RKO (cell line): ENCODE measurements around the gene KCNN4.
A peak's percentile ranks its signal among the peaks of the same experiment; 100 is the strongest.
"Not testable (repeated sequence)": the region's sequence is repeated elsewhere in the genome, so short reads cannot be mapped to it uniquely, and the experiment has no call there.

ENCODE experiments used
- DNase-seq: peaks from one replicate; pipeline ENCODE4 v3.0.0-alpha.2; 2016; ENCODE audit warnings: low spot score

Gene KCNN4

DNA sequence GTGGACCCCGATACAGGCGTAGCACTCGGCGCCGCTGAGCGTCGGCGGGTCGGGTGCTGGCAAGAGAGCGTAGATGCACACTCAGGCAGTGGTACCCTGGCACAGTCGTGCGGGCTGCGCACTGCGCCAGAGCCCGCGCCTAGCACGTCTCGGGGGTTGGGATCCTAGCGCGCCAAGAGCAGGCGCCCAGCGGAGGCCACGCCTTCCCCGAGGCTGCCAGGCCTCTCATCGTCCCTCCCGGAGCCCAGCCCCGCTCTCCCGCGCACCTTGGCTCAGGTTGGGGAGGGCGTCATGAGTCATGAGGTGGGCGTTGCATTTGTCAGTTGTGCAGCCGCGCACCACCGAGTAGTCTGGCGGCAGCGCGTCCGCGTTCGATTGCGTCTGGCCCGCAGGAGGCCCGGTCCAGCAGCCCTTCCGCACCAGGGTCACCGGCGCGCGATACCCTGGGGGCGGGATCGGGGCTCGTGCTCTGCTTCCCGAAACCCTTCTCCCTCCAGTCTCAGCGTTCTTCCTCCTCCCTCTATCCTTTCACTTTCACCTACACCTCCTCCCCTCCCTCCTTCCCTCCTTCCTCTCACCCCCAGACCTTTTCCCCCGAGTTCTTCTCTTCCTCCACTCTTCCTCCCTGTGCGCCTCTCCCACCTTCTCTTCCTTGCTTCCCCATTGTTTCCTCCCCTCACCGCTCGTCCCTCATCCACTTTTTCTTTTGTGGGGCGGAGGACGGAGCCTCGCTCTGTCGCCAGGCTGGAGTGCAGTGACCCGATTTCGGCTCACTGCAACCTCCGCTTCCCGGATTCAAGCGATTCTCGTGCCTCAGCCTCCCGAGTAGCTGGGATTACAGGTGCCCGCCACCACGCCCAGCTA lies 18.0 kb upstream of the KCNN4 start:
- DNase-seq: peak; percentile 64

- no peak for DNase-seq
Measured at GRCh38 chr19:43798026-43798545, 17.3 kb upstream of the KCNN4 start.

DNA sequence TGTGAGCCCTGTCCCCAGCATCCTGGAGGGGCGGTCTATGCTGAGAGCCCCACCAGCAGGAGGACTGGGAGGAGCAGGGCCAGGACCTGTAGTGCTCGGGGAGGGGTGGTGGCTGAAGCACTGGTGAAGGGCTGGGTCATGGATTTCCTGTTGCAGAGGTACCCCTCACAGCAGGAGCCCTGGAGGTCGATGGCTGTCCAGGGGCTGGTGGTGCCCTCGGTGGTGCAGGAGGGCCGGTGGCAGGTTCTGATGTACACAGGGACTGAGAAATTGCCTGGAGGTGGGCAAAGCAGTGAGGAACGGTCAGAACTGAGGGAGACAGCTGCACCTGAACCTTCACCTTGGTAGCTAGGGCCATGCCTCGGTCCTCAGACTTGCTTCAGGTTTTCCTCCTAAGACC lies 16.8 kb upstream of the KCNN4 start:
- DNase-seq: no peak

- no peak for DNase-seq
Measured at GRCh38 chr19:43797118-43797517, 16.3 kb upstream of the KCNN4 start.

GRCh38 chr19:43790587-43790986 lies 9.8 kb upstream of the KCNN4 start:
- DNase-seq: no peak

DNA sequence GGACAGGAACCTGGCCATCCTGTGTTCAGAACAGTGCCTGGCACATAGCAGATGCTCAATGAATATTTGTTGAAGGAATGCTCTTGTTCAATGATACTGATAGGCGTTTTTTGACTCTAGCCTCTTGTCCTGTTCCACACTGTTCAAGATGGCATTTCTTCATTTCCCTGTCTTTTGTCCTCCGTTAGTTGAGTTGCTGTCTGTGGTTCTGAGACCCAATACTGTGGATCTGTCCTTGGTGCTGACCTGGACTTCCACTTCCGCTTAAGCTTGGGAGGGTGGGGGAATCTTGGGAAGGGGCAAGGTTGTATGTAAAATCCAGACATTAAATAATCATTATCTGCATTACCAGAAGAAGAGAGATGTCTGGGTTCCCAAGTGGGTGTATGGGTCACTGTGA lies 8.3 kb upstream of the KCNN4 start:
- DNase-seq: peak; percentile 55

- no peak for DNase-seq
Measured at GRCh38 chr19:43786665-43787064, 5.9 kb upstream of the KCNN4 start.

- peak; percentile 91 for DNase-seq
Measured at GRCh38 chr19:43784981-43785808, 4.4 kb upstream of the KCNN4 start.

DNA sequence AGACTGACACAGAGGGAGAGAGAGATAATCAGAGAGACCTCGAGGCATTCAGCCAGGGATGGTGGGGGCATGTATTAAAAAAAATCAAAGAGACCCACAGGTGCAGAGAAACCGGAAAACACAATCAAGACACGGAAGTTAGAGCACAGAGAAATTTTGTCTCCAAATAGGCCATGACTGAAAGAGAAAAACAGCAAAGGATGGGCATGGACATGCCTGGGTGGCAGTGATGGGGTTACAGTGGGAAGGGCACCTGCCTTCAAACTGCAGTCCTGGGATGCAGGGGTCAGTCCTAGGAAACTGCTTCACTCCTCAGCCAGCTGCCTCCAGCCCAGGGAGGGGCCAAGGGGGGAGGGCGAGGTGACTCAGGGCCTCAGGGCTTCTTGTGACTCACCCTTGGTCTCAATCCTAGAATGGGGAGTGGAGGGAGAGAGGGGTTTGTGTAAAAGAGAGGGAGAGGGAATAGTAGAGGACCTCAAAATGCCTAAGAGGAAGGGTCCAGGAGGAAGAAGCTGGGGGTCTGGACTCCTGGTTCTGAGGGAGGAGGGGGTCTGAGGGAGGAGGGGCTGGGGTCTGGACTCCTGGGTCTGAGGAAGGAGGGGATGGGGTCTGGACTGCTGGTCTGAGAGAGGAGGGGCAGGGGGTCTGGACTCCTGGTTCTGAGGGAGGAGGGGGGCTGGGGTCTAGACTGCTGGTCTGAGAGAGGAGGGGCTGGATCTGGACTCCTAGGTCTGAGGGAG lies 3.6 kb upstream of the KCNN4 start:
- peak; percentile 85 for DNase-seq

- no peak for DNase-seq
Measured at GRCh38 chr19:43783636-43784035, 2.9 kb upstream of the KCNN4 start.

DNA sequence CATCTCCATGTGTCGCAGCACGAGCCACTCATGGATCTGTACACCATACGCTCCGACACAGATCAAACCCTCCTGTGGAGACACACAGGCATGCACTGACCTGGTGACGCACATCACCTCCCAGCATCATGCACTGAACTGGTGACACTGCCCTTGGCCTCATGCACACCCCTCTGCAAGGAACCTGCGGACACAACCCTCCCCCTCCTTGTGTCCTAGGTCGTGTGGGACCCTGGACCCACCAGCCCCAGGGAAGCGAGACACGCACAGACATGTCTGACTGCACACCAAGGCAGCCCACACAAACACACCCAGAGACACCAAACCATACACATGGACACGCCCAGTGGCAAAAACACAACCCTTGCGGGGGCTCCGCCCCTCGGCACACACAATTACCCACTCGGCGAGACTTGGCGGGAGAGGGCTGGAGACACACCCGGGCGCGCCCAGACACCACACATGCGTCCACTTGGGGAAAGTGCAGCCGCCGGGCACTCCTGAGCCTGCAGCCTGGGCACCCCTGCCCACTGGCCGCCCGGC lies 2.0 kb upstream of the KCNN4 start:
- no peak for DNase-seq

DNA sequence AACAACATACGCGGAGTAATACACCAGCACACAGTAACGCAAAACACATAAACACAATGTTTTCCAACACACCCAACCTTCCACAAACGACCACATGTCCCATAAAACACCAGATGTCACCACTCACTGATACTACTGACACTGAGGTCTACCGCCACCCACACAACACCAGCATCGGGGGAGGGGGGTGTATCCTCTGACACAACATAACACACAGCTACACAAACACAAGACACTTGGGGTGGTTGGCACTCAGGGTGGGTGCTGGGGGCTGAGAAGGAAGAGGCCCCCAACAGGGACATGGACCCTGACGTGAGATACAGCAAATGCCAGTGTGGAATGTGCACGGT lies 1.5 kb upstream of the KCNN4 start:
- DNase-seq: no peak

DNA sequence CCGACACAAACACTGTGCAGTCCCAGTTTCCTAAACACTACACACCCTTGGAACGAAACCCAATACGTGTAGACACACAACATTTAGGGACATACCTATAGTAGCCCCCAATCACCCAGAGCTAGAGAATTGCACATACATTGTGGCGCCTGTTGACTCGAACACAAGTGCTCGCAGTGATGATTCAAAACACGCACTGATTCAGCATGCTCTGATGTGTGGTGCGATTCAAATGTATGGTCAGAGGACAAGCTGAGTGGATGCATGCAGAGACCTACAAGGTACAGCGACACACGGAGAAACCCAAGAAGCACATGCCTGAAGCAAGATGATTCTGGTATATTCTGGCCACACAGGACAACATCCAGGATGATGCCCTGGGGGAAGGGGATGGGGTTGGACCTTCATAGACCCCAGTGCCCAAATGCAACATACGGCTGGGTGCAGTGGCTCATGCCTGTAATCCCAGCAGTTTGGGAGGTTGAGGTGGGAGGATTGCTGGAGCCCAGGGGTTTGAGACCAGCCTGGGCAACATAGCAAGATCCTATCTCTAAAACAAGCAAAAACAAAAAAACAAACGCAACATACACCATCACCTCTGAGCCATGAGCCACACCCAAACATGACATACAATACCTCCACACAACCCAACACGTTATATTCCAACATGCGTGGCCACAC lies 997 bp upstream of the KCNN4 start:
- peak; percentile 58 for DNase-seq

DNA sequence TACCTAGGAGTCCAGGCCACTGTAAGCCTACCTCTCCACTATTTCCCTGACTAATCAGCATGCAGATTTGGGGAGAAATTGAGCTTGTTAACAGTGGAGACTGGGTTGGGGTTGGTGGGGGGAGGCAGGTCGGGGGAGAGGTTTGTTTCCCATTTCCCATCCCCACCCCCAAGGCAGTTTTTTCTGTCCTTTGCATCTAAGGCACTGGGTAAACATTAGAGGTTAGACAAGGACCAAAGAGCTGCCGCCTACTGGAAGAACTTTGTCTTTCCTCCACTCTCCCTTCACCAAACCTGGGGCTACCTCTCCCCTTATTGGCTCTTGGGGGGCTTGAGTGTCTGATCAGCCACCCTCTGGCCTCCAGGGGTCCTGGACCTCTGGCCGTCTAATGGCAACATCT lies 953 bp downstream of the KCNN4 start:
- DNase-seq: peak; percentile 51

DNA sequence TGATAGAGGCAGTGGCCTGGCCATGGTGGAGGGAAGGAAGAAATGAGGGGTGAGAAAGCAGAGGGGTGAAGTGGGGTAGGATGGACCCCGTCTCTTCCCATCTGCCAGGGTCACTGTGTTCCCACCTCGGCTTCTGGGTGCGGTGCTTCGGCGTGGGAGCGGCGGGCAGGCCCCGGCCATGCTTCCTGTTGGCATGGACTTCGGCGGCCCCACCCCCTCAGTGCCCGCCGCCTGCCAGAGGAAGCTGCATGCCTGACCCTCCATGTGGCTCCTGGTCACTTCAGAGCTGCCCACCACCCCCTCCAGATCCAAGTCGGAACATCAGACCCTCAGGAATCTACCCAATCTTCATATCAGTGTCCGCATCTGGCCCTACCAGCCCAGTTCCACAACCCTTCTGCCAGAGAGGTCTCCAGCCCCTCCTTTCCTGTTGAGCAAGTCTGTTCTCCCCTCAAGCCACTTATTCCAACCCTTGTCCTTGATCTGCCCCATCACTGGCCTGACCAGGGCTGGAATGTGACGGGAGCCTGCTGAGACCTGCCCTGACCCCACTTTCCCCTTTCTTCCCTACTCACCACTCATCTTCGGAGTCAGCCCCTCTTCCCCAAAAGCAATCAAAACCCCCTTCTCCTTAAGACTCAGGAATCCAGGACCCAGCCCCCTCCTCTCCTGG lies 1.5 kb downstream of the KCNN4 start:
- DNase-seq: no peak

- no peak for DNase-seq
Measured at GRCh38 chr19:43778651-43779050, 2.1 kb downstream of the KCNN4 start.

- no peak for DNase-seq
Measured at GRCh38 chr19:43777163-43777695, 3.5 kb downstream of the KCNN4 start.

- DNase-seq: no peak
Measured at GRCh38 chr19:43776286-43776685, 4.5 kb downstream of the KCNN4 start.

DNA sequence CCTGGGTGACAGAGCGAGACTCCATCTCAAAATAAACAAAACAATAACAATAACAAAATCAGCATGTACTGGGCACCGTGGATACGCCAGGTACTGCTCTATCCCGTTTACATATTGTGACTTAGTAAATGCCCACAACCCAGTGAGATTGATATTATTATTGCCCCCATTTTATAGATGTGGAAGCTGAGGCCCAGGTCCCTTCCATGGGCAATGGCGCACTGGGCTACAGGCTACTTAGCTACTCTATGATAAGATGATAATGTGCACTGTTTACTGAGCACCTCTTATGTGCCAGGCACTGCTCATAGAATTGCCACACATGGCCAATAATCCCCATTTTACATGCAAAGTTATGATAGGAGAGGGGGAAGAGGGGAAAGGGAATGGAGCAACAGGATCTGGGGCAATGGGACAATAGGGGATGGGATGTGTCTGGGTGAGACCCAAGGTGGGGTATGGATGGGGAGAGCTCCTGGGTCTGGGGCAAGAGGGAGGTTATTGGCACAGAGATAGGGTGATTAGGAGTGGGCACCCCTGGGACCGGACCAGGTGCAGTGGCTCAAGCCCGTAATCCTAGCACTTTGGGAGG lies 5.4 kb downstream of the KCNN4 start:
- no peak for DNase-seq

DNA sequence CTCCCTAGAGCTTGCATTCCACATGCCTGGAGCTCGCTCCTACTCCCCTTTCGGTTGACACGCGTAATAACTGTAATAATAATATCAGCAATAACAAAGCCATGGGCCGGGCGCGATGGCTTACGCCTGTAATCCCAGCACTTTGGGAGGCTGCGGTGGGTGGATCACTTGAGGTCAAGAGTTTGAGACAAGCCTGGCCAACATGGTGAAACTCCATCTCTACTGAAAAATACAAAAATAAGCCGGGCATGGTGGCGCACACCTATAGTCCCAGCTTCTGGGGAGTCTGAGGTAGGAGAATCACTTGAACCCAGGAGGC lies 5.9 kb downstream of the KCNN4 start:
- not testable (repeated sequence) for DNase-seq
